Nucleus accumbens (tissue), 56 donors: ENCODE measurements around the gene FAM234B.

Experiments
- DNase-seq, 56 donors: peaks; one replicate each; lab custom pipeline; 2025; lab: John Stamatoyannopoulos, UW

FAM234B gene

DNA sequence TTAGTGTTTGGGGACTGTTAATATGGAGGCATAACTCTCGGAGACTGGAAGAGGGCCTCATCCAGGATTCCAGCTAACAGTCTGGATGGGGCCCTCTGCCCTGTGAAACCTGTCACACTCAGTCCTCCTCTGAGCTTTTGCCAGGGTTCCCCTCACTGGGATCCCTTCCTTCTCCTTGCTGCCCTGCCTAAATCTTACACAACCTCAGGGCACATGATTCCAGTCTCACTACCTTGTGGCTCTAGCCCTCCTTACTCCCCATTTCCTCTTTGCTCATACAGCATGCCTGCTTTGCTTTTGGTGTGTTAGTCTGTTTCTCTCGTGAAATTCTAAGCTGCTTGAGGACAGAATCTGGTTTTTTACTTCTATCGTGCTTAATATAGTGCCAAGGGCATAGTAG, 60.2 kb downstream of the FAM234B start:
- no peak for DNase-seq

DNA sequence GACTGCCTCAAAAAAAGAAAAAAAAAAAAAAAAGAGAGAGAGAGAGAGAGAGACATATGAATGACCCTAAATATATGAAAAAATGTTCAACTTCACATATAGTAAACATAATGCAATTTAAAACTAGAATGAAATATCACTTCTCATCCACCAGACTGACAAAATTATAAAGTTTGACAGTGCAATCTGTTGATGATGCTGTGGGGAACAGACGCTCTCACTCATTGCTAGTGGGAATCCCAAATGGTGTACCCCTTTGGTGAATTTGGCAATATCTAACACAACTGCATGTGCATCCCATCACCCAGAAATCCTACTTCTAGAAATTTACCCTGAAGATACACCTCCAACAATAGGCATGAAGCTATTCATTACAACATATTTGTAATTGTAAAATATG, 61.6 kb downstream of the FAM234B start:
- DNase-seq: no peak

DNA sequence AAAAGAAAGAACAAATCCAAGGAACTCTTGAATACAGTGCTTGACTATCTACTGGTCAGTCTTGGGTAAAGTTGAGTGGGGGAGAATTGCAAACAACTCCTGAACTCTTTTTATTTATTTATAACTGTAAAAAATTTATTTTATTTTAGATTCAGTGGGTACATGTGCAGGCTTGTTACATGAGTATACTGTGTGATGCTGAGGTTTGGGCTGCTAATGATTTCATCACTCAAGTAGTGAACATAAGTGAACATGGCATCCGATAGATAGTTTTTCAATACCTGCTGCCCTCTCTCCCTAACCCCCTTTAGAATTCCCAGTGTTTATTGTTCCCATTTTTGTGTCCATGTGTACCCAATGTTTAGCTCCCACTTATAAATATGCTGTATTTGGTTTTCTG, 62.5 kb downstream of the FAM234B start:
- no peak for DNase-seq

DNA sequence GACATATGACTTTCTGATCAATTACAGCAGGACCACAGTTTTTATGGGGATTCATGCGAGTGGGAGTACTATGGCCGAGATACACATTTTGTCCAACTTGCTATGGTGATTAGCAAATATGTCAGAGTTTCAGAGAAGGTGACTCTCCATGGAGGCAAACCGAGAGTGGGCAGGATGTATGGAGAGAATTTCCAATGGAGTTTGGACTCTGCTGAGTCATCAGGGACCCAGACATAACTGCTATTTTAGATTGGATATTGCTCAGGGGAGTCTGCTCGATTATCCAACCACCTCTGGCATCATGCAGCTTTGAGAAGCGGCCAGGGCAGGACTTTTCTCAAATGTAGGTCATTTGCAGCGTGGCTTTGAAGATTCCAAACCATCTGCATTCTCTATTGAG, 68.8 kb downstream of the FAM234B start:
- no peak for DNase-seq

DNA sequence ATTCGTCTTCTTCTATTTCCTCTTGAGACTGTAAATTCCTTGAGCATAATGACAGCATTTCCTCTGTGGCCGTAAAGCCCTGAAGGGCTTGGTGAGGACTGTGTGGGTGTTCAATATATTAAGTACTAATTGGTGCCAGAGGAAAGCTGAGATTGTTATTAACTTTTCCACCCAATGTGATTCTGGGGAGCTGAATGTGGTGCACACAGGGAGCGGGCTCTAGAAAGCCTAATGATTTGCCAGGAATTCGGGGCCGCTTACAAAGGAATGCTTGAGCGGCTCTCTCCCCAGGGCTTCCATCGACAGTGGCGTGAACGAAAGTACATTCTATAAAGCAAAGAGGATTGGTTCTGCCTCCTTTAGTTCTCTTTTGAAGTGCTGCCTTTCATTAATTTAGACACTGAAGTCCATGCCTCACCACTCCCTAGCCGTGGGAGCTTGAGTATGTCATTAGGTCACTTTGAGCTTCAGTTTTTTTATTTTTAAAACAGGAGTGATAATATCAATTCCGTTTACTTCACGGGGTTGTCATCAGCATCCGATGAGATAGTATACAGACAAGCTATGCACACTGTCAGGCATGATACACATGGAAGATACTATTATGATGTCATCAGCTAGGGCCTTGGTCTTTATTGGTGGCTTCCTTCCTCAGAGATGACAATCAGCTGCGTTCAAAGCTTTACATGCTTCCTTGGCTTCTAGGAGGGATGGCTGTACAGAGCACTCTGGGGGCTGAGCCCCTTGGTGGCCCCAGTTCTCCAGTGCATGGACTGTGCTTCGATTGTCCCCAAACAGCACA, 70.3 kb downstream of the FAM234B start:
- DNase-seq: no peak

DNA sequence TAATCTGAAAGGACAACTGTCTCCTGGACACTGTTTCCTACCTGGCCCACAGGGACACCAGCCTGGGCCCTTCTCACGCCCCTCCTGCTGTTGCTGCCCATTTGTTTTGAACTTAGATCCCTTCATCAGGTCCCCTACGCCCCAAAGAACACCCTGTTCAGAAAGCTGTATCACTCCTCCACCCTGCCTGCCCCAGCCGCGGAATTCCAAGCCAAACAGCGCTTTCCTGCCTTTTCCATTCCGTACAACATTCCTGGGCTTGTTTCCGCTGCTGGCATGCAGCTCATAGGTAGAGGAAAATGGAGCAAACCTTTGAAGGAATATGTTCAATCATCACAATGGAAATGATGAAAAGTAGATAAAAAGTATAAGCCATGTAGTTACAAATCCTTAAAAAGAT, 72.1 kb downstream of the FAM234B start:
- no peak for DNase-seq

DNA sequence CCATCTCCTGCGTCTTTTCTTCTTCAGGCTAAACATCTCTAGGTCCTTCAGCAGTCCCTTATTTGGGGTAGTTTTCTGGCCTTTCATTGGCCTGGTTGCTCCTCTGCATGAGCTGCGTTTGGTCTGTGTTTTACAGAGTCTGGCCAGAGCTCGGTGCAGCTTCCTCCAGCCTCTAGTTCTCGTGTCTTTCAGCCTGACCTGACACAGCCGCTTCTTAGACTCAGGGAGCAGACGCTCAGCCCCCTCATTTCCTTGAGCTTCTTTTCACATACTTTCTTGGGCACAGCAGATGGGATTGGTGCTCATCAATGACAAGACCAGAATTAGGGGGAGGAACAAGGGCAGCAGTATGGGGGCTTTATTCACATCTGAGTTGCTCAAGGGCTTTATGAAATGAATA, 72.8 kb downstream of the FAM234B start:
- DNase-seq: no peak

DNA sequence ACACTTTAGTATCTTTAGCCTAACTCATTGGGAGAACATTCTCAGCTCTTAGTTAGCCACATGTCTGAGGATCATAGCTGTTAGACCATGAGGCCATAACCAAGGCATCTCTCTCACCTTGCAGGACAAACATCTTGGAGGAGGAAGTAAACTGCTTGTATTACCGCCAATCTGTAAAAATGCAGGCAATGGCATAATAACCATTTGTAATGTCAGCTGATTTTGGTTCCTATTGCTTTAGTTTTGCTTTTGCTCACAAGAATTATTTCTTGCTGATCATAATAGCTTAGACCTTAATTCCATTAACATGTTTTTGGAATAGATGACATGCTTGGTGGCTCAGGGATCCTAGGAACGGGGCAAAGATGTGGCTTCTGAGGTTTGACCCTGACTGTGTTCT, 75.6 kb downstream of the FAM234B start:
- no peak for DNase-seq

DNA sequence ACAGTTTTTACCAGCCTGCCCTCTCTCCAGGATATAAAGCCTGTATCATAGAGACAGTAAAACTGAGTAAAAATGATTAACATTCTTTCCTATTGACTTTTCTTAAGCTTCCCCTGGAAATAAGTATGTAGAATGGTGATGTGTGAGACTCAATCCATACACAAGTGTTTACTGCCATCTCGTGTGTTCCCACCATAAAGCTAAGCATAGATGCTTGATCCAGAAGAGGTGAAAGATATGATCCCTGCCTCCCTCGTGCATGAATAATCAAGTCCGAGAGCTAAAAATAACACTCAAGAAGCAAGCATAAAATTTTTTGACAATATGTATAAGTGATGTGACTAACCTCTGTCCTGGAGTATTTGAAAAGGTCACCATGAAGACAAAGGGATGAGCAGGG, 76.2 kb downstream of the FAM234B start:
- no peak for DNase-seq

DNA sequence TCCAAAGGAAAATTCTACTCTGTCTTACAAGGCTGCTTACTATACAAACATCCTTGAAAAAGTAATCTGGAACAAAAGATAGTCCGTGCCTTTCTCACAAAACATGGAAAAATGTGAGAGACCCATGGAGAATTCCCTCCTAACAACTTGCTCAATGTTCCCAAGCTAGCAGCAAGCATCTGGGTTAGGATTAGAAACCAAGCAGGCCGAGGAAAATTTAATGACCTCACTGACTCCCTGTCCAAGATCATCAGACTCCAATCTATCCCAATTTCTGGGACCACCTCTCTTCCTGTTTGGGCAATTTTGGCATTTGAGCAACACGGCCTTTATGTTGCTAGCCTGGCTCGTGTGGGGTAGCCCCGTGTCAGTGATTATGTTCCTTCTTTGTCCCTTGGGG, 77.4 kb downstream of the FAM234B start:
- DNase-seq: no peak

DNA sequence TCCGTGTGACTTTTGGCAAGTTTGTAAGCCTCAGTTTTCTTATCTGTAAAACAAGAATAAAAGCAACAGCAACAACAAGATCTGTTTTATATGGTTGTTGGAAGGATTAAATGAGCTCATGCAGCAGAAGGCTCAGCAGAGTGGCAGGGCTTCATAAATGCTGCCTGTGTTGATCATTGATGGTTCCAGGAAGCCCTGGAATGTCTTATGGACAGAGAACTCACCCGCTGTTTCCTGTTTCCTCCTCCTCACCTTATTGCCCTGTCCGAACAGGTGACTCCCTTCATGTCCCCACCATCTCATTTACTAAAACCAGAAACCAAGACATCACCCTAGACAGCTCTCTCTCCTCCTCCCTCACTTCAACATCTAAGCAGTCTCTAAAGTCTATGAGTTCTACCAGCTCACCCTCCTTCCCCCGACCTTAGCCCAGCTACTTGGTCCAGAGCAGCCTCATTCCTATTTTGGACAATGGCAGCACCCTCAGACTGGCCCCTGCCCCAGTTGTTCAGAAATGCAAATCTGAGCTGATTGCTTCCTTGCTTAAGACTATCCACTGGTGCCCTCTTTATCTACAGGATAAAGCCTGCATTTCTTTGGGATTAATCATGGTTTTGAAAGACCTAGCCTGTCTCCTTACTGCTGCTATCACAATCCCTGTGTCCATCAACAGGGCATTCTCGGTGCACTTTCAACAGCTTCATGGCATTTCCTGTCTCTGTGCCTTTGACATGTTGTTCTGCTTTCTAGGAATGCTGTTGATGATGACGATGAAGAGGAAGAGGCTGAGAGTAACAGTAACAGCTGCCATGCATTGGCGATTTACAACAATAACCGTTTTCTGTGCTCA, 80.7 kb downstream of the FAM234B start:
- DNase-seq: no peak

DNA sequence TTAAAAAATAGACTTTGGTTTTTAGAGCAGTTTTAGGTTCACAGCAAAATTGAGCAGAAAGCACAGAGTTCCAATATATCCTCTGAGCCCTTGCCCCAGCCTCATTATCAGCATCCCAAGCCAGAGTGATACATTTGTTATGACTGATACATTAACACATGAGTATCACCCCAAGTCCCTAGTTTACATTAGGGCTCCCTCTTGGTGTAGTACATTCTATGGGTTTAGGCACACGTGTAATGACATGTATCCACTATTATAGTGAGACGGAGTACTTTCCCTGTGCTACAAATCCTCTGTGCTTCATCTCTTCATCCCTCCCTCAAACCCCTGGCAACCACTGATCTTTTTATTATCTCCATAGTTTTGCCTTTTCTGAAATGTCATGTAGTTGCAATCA, 81.8 kb downstream of the FAM234B start:
- no peak for DNase-seq

DNA sequence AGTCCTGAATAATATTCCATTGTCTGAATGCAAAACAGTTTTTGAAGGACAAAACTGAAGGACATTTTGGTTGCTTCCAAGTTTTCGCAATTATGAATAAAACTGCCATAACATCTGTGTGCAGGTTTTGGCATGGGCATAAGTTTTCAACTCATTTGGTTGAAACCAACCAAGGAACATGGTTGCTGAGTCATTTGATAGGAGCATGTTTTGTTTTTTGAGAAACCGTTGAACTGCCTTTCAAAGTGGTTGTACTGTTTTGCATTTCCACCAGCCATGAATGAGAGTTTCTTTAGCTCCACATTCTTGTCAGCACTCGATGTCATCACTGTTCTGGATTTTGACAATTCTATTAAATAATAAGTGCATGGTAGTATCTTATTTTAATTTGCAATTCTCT, 82.3 kb downstream of the FAM234B start:
- no peak for DNase-seq

DNA sequence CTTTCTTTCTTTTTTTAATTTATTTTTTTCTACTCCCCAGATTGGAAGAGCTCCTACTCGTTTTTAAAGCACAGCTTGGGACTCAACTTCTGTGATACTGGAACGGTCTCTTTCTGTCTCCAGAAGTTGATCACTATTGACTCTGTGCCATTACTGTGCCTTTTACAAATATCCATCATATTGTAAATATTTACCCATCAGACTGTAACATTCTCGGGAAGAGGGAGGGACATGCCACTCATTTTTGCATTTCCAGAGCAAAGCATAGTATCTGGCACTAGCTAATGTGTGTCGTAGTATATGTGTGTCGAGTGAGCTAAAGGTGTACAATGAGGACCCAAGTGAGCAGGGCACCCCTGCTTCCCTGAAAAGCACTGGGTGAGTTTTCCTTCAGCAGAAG, 83.3 kb downstream of the FAM234B start:
- no peak for DNase-seq

DNA sequence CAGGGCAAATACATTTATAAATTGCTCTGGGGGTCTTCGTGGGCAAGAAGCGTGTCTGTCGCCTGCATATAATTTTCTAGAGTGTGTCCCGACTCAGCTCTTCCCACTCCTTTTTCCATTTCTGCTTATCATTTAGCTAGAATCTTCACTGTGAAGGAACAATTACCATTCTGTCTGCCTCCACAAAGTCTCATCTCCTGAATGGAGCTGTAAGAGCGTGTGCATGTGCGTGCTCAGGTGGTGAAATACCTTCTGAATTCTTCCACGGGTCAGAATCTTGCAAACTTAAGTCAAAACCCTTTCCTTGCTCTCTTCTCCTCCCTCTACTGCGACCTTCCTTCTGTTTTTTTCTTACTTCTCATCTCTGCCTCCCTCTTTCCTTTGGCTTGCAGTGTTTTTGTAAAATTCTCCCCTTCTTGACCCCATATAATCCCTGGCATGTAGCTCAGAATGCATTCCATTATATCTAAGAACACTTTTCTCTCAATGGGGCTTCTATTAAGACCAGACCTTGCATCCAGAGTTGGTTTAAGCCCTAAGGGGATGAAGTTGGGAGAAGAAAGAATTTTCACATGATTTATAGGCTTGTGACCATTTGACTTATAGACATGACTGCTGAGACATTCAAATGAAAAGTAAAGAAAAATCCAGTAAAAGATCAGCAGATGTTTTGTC, 84.2 kb downstream of the FAM234B start:
- DNase-seq: peak in 5 of 56 donors; percentile 3 to 41 (median 18)

DNA sequence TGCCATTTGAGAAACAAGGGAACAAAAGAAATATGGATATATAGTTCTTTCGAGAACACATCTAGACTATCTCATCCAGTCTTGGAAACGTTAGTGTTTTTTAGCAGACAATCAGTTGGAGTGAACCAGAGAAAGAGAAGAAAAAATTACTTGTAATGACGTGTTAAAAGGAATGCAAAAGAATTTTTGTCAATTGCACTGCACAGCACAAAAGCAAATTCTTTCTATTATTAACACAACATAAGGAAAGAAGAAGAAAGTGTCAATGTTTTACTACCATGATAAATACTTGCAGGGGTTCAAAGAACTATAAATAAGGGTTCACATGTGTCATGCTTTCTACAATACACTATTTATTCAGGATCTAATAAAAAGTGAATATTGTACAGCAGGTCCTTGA, 86.8 kb downstream of the FAM234B start:
- DNase-seq: no peak
